Erythroblast (primary cell): ENCODE data around the gene MMRN1.

Source experiments
- GATA1 ChIP-seq: IDR thresholded peaks from 2 replicates; pipeline ENCODE4 v1.6.1; 2011; ENCODE audit warnings: low read depth, mild to moderate bottlenecking, control low read depth, low read length, moderate library complexity
- POLR2A ChIP-seq: IDR thresholded peaks from 2 replicates; pipeline ENCODE4 v1.6.1; 2011; ENCODE audit warnings: mild to moderate bottlenecking, low read length

- TF ChIP-seq POLR2A (no peak), GATA1 (no peak)
Measured at GRCh38 chr4:89906777-89907521, 12.3 kb downstream of the MMRN1 start.
